ENCODE data around the gene ZBTB47. TPM values are rescaled to one million over a fixed set of nuclear protein-coding genes. Genes with fewer than 3 reads are reported as not detected.

Gene ZBTB47
- total and polyA plus RNA-seq, 10 of the 15 experiments (the other 5 are each of a cell fraction or from before 2014, with no cell fraction given), result 0.04 to 3.4 (median 1.0) TPM; not detected in 1

DNA sequence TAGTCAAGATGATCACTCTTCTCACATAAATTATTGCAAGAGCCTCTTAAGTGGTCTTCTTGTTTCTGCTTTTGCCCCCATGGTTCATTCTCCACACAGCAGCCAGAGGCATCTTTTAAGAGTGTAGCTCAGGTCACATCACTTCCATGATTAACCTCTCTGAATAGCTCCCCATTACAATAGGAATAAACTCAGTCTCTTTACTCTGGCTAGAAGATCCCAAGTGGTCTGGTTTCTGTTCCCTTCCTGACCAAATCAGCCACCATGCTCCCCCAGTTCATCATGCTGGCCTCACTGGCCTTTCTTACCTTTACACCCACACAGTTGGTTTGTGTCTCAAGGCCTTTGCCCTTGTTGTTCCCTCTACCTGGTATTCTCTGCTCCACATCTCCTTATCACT, 40.9 kb downstream of the ZBTB47 start:
- Histone ChIP-seq H3K27me3 (replicated peaks in 1 of 2; ENCODE audit: control insufficient read depth in 2 of 2, insufficient read depth in 2 of 2, low read length in 1 of 2) (no peaks in the 10 kb centered on the region), H3K4me3 (no peak overlapping the region), H2AFZ (ENCODE audit: control insufficient read depth, low read depth, low read length) (no peak overlapping the region), H3K27ac (ENCODE audit: control insufficient read depth, insufficient read depth) (no peak overlapping the region), H3K4me2 (ENCODE audit: control insufficient read depth, insufficient read depth) (no peak overlapping the region), H3K9ac (ENCODE audit: control insufficient read depth, insufficient read depth, low read length) (no peak overlapping the region), H3K79me2 (ENCODE audit: control insufficient read depth, insufficient read depth, low read length) (no peaks in the 10 kb centered on the region), H3K9me3 (replicated peaks; ENCODE audit: control insufficient read depth, insufficient read depth, low read length) (no peaks in the 10 kb centered on the region), H3K4me1 (ENCODE audit: control insufficient read depth, insufficient read depth, low read length) (no peaks in the 10 kb centered on the region), H4K20me1 (ENCODE audit: control insufficient read depth, insufficient read depth) (no peaks in the 10 kb centered on the region), H3K36me3 (ENCODE audit: control insufficient read depth in 2 of 2, insufficient read depth in 2 of 2, low read length in 1 of 2) (no peaks in the 10 kb centered on the region)
- RAD21 ChIA-PET (ENCODE audit: unreplicated experiment), result no interaction called here
- FAIRE-seq, result no peak
- POLR2A ChIA-PET, result no interaction called here
- no peak for ATAC-seq
- BruUV-seq (replicated peaks), result no TSS peak
- SMC1A ChIA-PET (ENCODE audit: uncharacterized antibody, unreplicated experiment), result no interaction called here
- TF ChIP-seq, protein P1, sequence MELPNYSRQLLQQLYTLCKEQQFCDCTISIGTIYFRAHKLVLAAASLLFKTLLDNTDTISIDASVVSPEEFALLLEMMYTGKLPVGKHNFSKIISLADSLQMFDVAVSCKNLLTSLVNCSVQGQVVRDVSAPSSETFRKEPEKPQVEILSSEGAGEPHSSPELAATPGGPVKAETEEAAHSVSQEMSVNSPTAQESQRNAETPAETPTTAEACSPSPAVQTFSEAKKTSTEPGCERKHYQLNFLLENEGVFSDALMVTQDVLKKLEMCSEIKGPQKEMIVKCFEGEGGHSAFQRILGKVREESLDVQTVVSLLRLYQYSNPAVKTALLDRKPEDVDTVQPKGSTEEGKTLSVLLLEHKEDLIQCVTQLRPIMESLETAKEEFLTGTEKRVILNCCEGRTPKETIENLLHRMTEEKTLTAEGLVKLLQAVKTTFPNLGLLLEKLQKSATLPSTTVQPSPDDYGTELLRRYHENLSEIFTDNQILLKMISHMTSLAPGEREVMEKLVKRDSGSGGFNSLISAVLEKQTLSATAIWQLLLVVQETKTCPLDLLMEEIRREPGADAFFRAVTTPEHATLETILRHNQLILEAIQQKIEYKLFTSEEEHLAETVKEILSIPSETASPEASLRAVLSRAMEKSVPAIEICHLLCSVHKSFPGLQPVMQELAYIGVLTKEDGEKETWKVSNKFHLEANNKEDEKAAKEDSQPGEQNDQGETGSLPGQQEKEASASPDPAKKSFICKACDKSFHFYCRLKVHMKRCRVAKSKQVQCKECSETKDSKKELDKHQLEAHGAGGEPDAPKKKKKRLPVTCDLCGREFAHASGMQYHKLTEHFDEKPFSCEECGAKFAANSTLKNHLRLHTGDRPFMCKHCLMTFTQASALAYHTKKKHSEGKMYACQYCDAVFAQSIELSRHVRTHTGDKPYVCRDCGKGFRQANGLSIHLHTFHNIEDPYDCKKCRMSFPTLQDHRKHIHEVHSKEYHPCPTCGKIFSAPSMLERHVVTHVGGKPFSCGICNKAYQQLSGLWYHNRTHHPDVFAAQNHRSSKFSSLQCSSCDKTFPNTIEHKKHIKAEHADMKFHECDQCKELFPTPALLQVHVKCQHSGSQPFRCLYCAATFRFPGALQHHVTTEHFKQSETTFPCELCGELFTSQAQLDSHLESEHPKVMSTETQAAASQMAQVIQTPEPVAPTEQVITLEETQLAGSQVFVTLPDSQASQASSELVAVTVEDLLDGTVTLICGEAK (IDR thresholded peaks at IDR 0.05; ENCODE audit: borderline replicate concordance), result no peak
- no peak for DNase-seq (ENCODE audit: low read depth, low spot score)
- intact Hi-C loops (cut with micrococcal nuclease; ENCODE audit: unreplicated experiment), result no loop called here
- in situ Hi-C loops (cut with MboI), result no loop called here
- CTCF ChIA-PET, result no interaction called here

DNA sequence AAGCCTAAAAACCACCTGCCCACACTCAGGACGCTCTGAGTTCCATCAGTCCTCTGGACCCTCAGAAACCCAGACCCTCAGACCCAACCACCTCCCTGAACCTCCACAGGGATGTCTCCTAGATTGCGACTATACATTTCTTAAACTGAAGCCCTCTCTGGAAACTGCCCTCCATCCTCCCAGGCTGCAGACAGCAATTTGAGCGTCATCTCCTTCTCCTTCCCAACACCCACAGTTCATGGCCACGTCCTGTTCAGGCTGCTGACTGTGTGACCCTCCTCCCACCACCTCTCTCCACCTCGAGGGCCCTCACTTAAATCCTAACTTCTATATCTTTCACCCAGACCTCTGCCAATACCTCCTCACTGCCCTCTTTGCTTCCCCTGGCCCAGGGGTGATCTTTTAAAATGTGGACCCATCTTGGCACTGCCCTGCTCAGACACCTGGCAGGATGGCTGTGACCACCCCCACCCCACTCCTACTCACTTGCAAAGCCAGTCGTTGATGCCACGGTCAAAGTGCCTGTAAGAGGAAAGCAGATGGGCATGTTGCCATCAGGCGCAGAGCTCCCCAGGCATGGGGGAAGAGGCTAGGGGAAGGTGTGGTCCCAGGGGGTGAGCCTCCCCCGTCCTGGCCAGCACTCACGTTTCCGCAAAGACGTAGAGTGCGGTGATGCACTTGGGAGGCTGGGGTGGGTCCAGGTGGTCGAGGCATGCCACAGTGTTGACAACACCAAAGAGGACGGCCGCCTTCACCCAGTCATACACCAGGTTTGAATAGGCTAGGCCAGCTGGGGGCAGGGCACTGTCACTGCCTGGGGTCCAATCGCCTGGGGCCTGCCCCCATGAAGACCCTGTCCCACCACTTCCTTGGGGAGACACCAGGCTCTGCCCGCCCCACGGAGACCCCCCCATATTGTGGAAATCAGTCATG, 43.1 kb downstream of the ZBTB47 start:
- H3K4me3 ChIP-seq, result no peak overlapping the region
- no peaks in the 10 kb centered on the region for H3K4me1 ChIP-seq (ENCODE audit: control insufficient read depth, insufficient read depth, low read length)
- H3K36me3 ChIP-seq (ENCODE audit: control insufficient read depth in 2 of 2, insufficient read depth in 2 of 2, low read length in 1 of 2), result no peaks in the 10 kb centered on the region
- in situ Hi-C loops (cut with MboI) (no loop called here), intact Hi-C loops (cut with micrococcal nuclease; ENCODE audit: unreplicated experiment) (no loop called here)
- ChIA-PET SMC1A (ENCODE audit: uncharacterized antibody, unreplicated experiment) (no interaction called here), RAD21 (ENCODE audit: unreplicated experiment) (no interaction called here), CTCF (no interaction called here), POLR2A (no interaction called here)
- ATAC-seq (no peak), DNase-seq (ENCODE audit: low read depth, low spot score) (no peak), FAIRE-seq (no peak)
- no peaks in the 10 kb centered on the region for H3K9me3 ChIP-seq (replicated peaks; ENCODE audit: control insufficient read depth, insufficient read depth, low read length)
- no TSS peak for BruUV-seq (replicated peaks)
- no peaks in the 10 kb centered on the region for H3K79me2 ChIP-seq (ENCODE audit: control insufficient read depth, insufficient read depth, low read length)
- WGBS (ENCODE audit: insufficient coverage, insufficient replicate concordance, low lambda C conversion rate, missing lambda C conversion rate), result 44% methylated on average over 19 of the region's 19 CpGs
- no peaks in the 10 kb centered on the region for H3K27me3 ChIP-seq (replicated peaks in 1 of 2; ENCODE audit: control insufficient read depth in 2 of 2, insufficient read depth in 2 of 2, low read length in 1 of 2)
- no peaks in the 10 kb centered on the region for H4K20me1 ChIP-seq (ENCODE audit: control insufficient read depth, insufficient read depth)
- no peak overlapping the region for H2AFZ ChIP-seq (ENCODE audit: control insufficient read depth, low read depth, low read length)
- no peak overlapping the region for H3K4me2 ChIP-seq (ENCODE audit: control insufficient read depth, insufficient read depth)
- no peak overlapping the region for H3K9ac ChIP-seq (ENCODE audit: control insufficient read depth, insufficient read depth, low read length)
- no peak overlapping the region for H3K27ac ChIP-seq (ENCODE audit: control insufficient read depth, insufficient read depth)
- no peak for TF ChIP-seq BMI1 (IDR thresholded peaks at IDR 0.05; ENCODE audit: borderline replicate concordance)
- TF ChIP-seq HDAC2 (IDR thresholded peaks at IDR 0.05), result no peak
- no peak for TF ChIP-seq SPI1 (IDR thresholded peaks at IDR 0.05; ENCODE audit: borderline replicate concordance, insufficient read depth, low read depth, low read length)
- TF ChIP-seq, protein P2, sequence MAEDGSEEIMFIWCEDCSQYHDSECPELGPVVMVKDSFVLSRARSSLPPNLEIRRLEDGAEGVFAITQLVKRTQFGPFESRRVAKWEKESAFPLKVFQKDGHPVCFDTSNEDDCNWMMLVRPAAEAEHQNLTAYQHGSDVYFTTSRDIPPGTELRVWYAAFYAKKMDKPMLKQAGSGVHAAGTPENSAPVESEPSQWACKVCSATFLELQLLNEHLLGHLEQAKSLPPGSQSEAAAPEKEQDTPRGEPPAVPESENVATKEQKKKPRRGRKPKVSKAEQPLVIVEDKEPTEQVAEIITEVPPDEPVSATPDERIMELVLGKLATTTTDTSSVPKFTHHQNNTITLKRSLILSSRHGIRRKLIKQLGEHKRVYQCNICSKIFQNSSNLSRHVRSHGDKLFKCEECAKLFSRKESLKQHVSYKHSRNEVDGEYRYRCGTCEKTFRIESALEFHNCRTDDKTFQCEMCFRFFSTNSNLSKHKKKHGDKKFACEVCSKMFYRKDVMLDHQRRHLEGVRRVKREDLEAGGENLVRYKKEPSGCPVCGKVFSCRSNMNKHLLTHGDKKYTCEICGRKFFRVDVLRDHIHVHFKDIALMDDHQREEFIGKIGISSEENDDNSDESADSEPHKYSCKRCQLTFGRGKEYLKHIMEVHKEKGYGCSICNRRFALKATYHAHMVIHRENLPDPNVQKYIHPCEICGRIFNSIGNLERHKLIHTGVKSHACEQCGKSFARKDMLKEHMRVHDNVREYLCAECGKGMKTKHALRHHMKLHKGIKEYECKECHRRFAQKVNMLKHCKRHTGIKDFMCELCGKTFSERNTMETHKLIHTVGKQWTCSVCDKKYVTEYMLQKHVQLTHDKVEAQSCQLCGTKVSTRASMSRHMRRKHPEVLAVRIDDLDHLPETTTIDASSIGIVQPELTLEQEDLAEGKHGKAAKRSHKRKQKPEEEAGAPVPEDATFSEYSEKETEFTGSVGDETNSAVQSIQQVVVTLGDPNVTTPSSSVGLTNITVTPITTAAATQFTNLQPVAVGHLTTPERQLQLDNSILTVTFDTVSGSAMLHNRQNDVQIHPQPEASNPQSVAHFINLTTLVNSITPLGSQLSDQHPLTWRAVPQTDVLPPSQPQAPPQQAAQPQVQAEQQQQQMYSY (CRISPR knock-in tag; IDR thresholded peaks at IDR 0.05), result no peak
- TF ChIP-seq MTA3 (IDR thresholded peaks at IDR 0.05; ENCODE audit: borderline replicate concordance, low read length), result no peak
- TF ChIP-seq ZNF622 (IDR thresholded peaks at IDR 0.05), result no peak
- TF ChIP-seq CBX3 (IDR thresholded peaks at IDR 0.05; ENCODE audit: borderline replicate concordance, low read depth), result no peak
- TF ChIP-seq STAT1 (conservative IDR thresholded peaks at IDR 0.05), result no peak

Measured in GM12878 (cell line).